Naive thymus-derived CD4-positive, alpha-beta T cell (primary cell): ENCODE data around the gene STAU1. TPM values are rescaled to one million over a fixed set of nuclear protein-coding genes. Genes with fewer than 3 reads are reported as not detected.
A peak's percentile ranks its signal among the peaks of the same experiment; 100 is the strongest.

ENCODE experiments used
- ATAC-seq: fragments of 150-1000 bp; cut with Tn5 transposase; 2 replicates; pipeline ENCODE4 v1.10.0; 2021; ENCODE audit warnings: mild to moderate bottlenecking, moderate library complexity
- CTCF ChIA-PET: fragments of 350-600 bp; sonication (Branson Sonifier 250); formaldehyde crosslinking; loops from one replicate; lab custom pipeline; 2021; ENCODE audit warnings: antibody characterized with exemption; lab: Charles Lee
- POLR2A ChIA-PET: fragments of 350-600 bp; sonication (Branson Sonifier 250); formaldehyde crosslinking; loops from one replicate; lab custom pipeline; 2021; ENCODE audit warnings: antibody characterized with exemption, inconsistent platforms; lab: Charles Lee
- DNase-seq, 9 donors: peaks; one replicate each; pipeline versions ENCODE4 v3.0.0 to v3.0.0-alpha.2; 2020 to 2022; ENCODE audit warnings: mixed read lengths in 1 of 9
- H3K27ac ChIP-seq: one replicate; pipeline ENCODE4 v1.7.0; 2013; ENCODE audit warnings: mild to moderate bottlenecking, low read depth, low read length, moderate library complexity
- H3K27me3 ChIP-seq, 2 donors: one replicate each; pipeline ENCODE4 v1.7.0; 2013; ENCODE audit warnings: low read length in 2 of 2, mild to moderate bottlenecking in 2 of 2, moderate library complexity in 2 of 2; ENCODE audit not compliant: control insufficient read depth in 2 of 2, insufficient read depth in 2 of 2
- H3K36me3 ChIP-seq, 3 experiments: 1 replicate in 2 of 3; 2 replicates in 1 of 3; pipeline ENCODE4 v1.7.0; 2013; ENCODE audit warnings: low read length in 3 of 3, mild to moderate bottlenecking in 3 of 3, moderate library complexity in 1 of 3; ENCODE audit not compliant: insufficient read depth in 3 of 3, control insufficient read depth in 2 of 3
- H3K4me1 ChIP-seq, 2 donors: one replicate each; pipeline ENCODE4 v1.7.0; 2013; ENCODE audit warnings: low read length in 2 of 2, mild to moderate bottlenecking in 2 of 2, moderate library complexity in 1 of 2; ENCODE audit not compliant: control insufficient read depth in 2 of 2, insufficient read depth in 2 of 2
- H3K4me3 ChIP-seq: 2 replicates; pipeline ENCODE4 v1.7.0; 2013; ENCODE audit warnings: mild to moderate bottlenecking, low read length
- H3K9me3 ChIP-seq, 3 experiments: 1 replicate in 2 of 3; 2 replicates in 1 of 3; pipeline ENCODE4 v1.7.0; 2013; ENCODE audit warnings: low read length in 3 of 3; ENCODE audit not compliant: control insufficient read depth in 2 of 3
- H3K27ac Mint-ChIP-seq, 9 donors: one replicate each; pipeline ENCODE4 v1.8.0; 2020 to 2022; ENCODE audit warnings: mixed read lengths in 9 of 9, mild to moderate bottlenecking in 8 of 9, moderate library complexity in 5 of 9, inconsistent platforms in 2 of 9
- H3K27me3 Mint-ChIP-seq, 5 donors: one replicate each; pipeline ENCODE4 v1.8.0; 2021 to 2022; ENCODE audit warnings: mixed read lengths in 5 of 5, mild to moderate bottlenecking in 1 of 5
- H3K36me3 Mint-ChIP-seq, 5 donors: one replicate each; pipeline ENCODE4 v1.8.0; 2020 to 2022; ENCODE audit warnings: mixed read lengths in 5 of 5, mild to moderate bottlenecking in 3 of 5, inconsistent platforms in 1 of 5
- H3K4me1 Mint-ChIP-seq, 7 donors: one replicate each; pipeline ENCODE4 v1.8.0; 2020 to 2022; ENCODE audit warnings: mixed read lengths in 7 of 7, mild to moderate bottlenecking in 3 of 7, inconsistent platforms in 1 of 7
- H3K4me3 Mint-ChIP-seq, 10 donors: one replicate each; pipeline ENCODE4 v1.8.0; 2020 to 2022; ENCODE audit warnings: mild to moderate bottlenecking in 10 of 10, mixed read lengths in 10 of 10, moderate library complexity in 6 of 10, inconsistent platforms in 2 of 10
- H3K9me3 Mint-ChIP-seq, 11 donors: one replicate each; pipeline ENCODE4 v1.8.0; 2020 to 2022; ENCODE audit warnings: mixed read lengths in 11 of 11, mild to moderate bottlenecking in 4 of 11, inconsistent platforms in 1 of 11, moderate library complexity in 1 of 11
- intact Hi-C, 2 donors: fragments of 100-400 bp; cut with micrococcal nuclease; formaldehyde crosslinking; loops; one replicate each; pipeline ENCODE4 v1.15.1; 2023
- polyA plus RNA-seq, 2 donors: library from polyadenylated mRNA; unstranded; fragments of 300-500 nt; fragmentation: Illumina TruSeq; gene quantifications; one replicate each; pipeline ENCODE4 v1.2.3, GENCODE V29; 2021
- total RNA-seq, 6 experiments: library from RNA in 5 of 6; stranded (reverse) in 5 of 6; gene quantifications; 1 replicate in 5 of 6; 2 replicates in 1 of 6; pipeline ENCODE4 v1.2.3 and lab custom pipeline; 2021 to 2026

The STAU1 gene
- total and polyA plus RNA-seq, 7 experiments from 2014 or later: 35.8 to 56.3 (median 45.8) TPM

- H3K9me3 ChIP-seq: no peaks in the 10 kb centered on the region
- no peaks in the 10 kb centered on the region for H3K4me1 ChIP-seq
- H3K4me3 ChIP-seq: no peak overlapping the region
- ChIA-PET POLR2A (interaction anchor here (0.6 kb wide), 1 partner anchor 670 kb away, joined by 3 read pairs; no protein-coding TSS in a partner anchor), CTCF (no interaction called here)
- no peak overlapping the region for H3K27ac ChIP-seq
- Mint-ChIP-seq H3K27ac (peak overlapping the region in 3 of 9 donors; percentile 25 to 81 (median 61)), H3K27me3 (no peaks in the 10 kb centered on the region), H3K4me3 (no peak overlapping the region), H3K36me3 (peaks cover 11 to 55% (median 21%) of the 10 kb centered on the region in 5 donors), H3K9me3 (peaks cover 0 to 1% (median 0%) of the 10 kb centered on the region in 11 donors), H3K4me1 (peaks cover 7 to 31% (median 22%) of the 10 kb centered on the region in 7 donors)
- no peaks in the 10 kb centered on the region for H3K27me3 ChIP-seq
- intact Hi-C loops: no loop called here
- DNase-seq: no peak
- ATAC-seq: no peak
- H3K36me3 ChIP-seq: peaks cover 8 to 82% (median 14%) of the 10 kb centered on the region in 3 experiments
These were observed 40.8 kb downstream of the STAU1 start for GRCh38 chr20:49147296-49147695.

- intact Hi-C loops: no loop called here
- H3K9me3 Mint-ChIP-seq: peaks cover 0 to 1% (median 0%) of the 10 kb centered on the region in 11 donors
- H3K27me3 Mint-ChIP-seq: no peaks in the 10 kb centered on the region
- POLR2A ChIA-PET: interaction anchor here (1.0 kb wide), 1 partner anchor 72 kb away, joined by 3 read pairs; no protein-coding TSS in a partner anchor
- DNase-seq (no peak), ATAC-seq (no peak)
- no peak overlapping the region for H3K4me3 ChIP-seq
- H3K27me3 ChIP-seq: no peaks in the 10 kb centered on the region
- H3K36me3 ChIP-seq: peaks cover 5 to 76% (median 14%) of the 10 kb centered on the region in 3 experiments
- CTCF ChIA-PET: interaction anchor here (0.6 kb wide), 1 partner anchor 10 kb away, joined by 3 read pairs; no protein-coding TSS in a partner anchor
- H3K4me1 ChIP-seq: no peaks in the 10 kb centered on the region
- H3K27ac ChIP-seq: no peak overlapping the region
- peaks cover 7 to 31% (median 22%) of the 10 kb centered on the region in 7 donors for H3K4me1 Mint-ChIP-seq
- H3K27ac Mint-ChIP-seq: peak overlapping the region in 4 of 9 donors; percentile 25 to 81 (median 56)
- H3K36me3 Mint-ChIP-seq: peaks cover 10 to 55% (median 21%) of the 10 kb centered on the region in 5 donors
- H3K9me3 ChIP-seq: no peaks in the 10 kb centered on the region
- no peak overlapping the region for H3K4me3 Mint-ChIP-seq
These were observed 41.5 kb downstream of the STAU1 start for GRCh38 chr20:49146442-49147225.

- ChIA-PET POLR2A (no interaction called here), CTCF (interaction anchor here (0.6 kb wide), 1 partner anchor 8 kb away, joined by 3 read pairs; no protein-coding TSS in a partner anchor)
- H3K27me3 ChIP-seq: no peaks in the 10 kb centered on the region
- intact Hi-C loops: no loop called here
- ATAC-seq (no peak), DNase-seq (no peak)
- peaks cover 0 to 32% (median 0%) of the 10 kb centered on the region in 3 experiments for H3K36me3 ChIP-seq
- Mint-ChIP-seq H3K4me1 (peaks cover 7 to 28% (median 20%) of the 10 kb centered on the region in 7 donors), H3K36me3 (peaks cover 0 to 20% (median 7%) of the 10 kb centered on the region in 5 donors), H3K27ac (peak overlapping the region in 5 of 9 donors; percentile 10 to 69 (median 38)), H3K9me3 (no peaks in the 10 kb centered on the region), H3K4me3 (no peak overlapping the region), H3K27me3 (no peaks in the 10 kb centered on the region)
- H3K9me3 ChIP-seq: no peaks in the 10 kb centered on the region
- no peak overlapping the region for H3K27ac ChIP-seq
- no peak overlapping the region for H3K4me3 ChIP-seq
- H3K4me1 ChIP-seq: no peaks in the 10 kb centered on the region
These were observed 47.3 kb downstream of the STAU1 start for GRCh38 chr20:49140834-49141233.

- H3K27me3 Mint-ChIP-seq: no peaks in the 10 kb centered on the region
- H3K27me3 ChIP-seq: no peaks in the 10 kb centered on the region
- ChIA-PET POLR2A (no interaction called here), CTCF (interaction anchor here (0.6 to 0.7 kb wide), 3 partner anchors 8 to 76 kb away, joined by 3 read pairs; no protein-coding TSS in a partner anchor)
- H3K36me3 Mint-ChIP-seq: peaks cover 0 to 22% (median 7%) of the 10 kb centered on the region in 5 donors
- H3K4me3 ChIP-seq: no peak overlapping the region
- H3K27ac Mint-ChIP-seq: peak overlapping the region in 7 of 9 donors; percentile 10 to 76 (median 53)
- peaks cover 0 to 32% (median 0%) of the 10 kb centered on the region in 3 experiments for H3K36me3 ChIP-seq
- ATAC-seq: no peak
- H3K4me3 Mint-ChIP-seq: no peak overlapping the region
- H3K9me3 ChIP-seq: no peaks in the 10 kb centered on the region
- peak overlapping the region; percentile 14 for H3K27ac ChIP-seq
- DNase-seq: no peak
- H3K4me1 ChIP-seq: no peaks in the 10 kb centered on the region
- peaks cover 7 to 28% (median 20%) of the 10 kb centered on the region in 7 donors for H3K4me1 Mint-ChIP-seq
- intact Hi-C loops: no loop called here
- H3K9me3 Mint-ChIP-seq: no peaks in the 10 kb centered on the region
These were observed 47.7 kb downstream of the STAU1 start for GRCh38 chr20:49140411-49140810.

GRCh38 chr20:49138431-49138830 lies 49.7 kb downstream of the STAU1 start:
- no peaks in the 10 kb centered on the region for H3K27me3 Mint-ChIP-seq
- Histone ChIP-seq H3K27ac (no peak overlapping the region), H3K27me3 (no peaks in the 10 kb centered on the region), H3K36me3 (peaks cover 0 to 32% (median 0%) of the 10 kb centered on the region in 3 experiments), H3K9me3 (no peaks in the 10 kb centered on the region), H3K4me1 (no peaks in the 10 kb centered on the region), H3K4me3 (no peak overlapping the region)
- CTCF ChIA-PET: interaction anchor here (0.9 to 1.2 kb wide), 3 partner anchors 13 to 81 kb away, joined by 3 to 4 read pairs (median 3); partner anchors contain the start of gene DDX27
- H3K4me3 Mint-ChIP-seq: no peak overlapping the region
- peaks cover 0 to 26% (median 9%) of the 10 kb centered on the region in 5 donors for H3K36me3 Mint-ChIP-seq
- no peaks in the 10 kb centered on the region for H3K9me3 Mint-ChIP-seq
- intact Hi-C loops: no loop called here
- ATAC-seq (no peak), DNase-seq (no peak)
- POLR2A ChIA-PET: interaction anchor here (1.0 kb wide), 1 partner anchor 10 kb away, joined by 4 read pairs; no protein-coding TSS in a partner anchor
- H3K27ac Mint-ChIP-seq: peak overlapping the region in 8 of 9 donors; percentile 42 to 94 (median 65)
- H3K4me1 Mint-ChIP-seq: peaks cover 0 to 20% (median 11%) of the 10 kb centered on the region in 7 donors

- peaks cover 0 to 29% (median 0%) of the 10 kb centered on the region in 3 experiments for H3K36me3 ChIP-seq
- no peaks in the 10 kb centered on the region for H3K27me3 ChIP-seq
- ChIA-PET CTCF (interaction anchor here (0.6 to 1.2 kb wide), 4 partner anchors 9 to 39 kb away, joined by 3 to 4 read pairs (median 3); no protein-coding TSS in a partner anchor), POLR2A (interaction anchor here (0.6 kb wide), 1 partner anchor 79 kb away, joined by 3 read pairs; no protein-coding TSS in a partner anchor)
- ATAC-seq (no peak), DNase-seq (no peak)
- peaks cover 0 to 20% (median 12%) of the 10 kb centered on the region in 5 donors for H3K36me3 Mint-ChIP-seq
- H3K9me3 ChIP-seq: no peaks in the 10 kb centered on the region
- no peaks in the 10 kb centered on the region for H3K4me1 ChIP-seq
- H3K27ac Mint-ChIP-seq: peak overlapping the region in 5 of 9 donors; percentile 25 to 74 (median 65)
- no peaks in the 10 kb centered on the region for H3K27me3 Mint-ChIP-seq
- H3K9me3 Mint-ChIP-seq: no peaks in the 10 kb centered on the region
- H3K4me3 Mint-ChIP-seq: no peak overlapping the region
- H3K27ac ChIP-seq: no peak overlapping the region
- intact Hi-C loops: no loop called here
- no peak overlapping the region for H3K4me3 ChIP-seq
- H3K4me1 Mint-ChIP-seq: peaks cover 0 to 23% (median 18%) of the 10 kb centered on the region in 7 donors
These were observed 51.1 kb downstream of the STAU1 start for GRCh38 chr20:49136817-49137571.
